Measurements from ENCODE around the gene PRKCA. TPM values are rescaled to one million over a fixed set of nuclear protein-coding genes. Genes with fewer than 3 reads are reported as not detected.

Gene PRKCA
- total and polyA plus RNA-seq, 2 donors from 2014 or later, result 8.0 to 50.8 TPM

- H3K9me3 ChIP-seq (ENCODE audit: control insufficient read depth in 2 of 3, insufficient read depth in 1 of 3, low read length in 3 of 3), result no peaks in the 10 kb centered on the region
- DNase-seq, result peak in 1 of 5 donors; percentile 18
- no peak for TF ChIP-seq CTCF (IDR thresholded peaks at IDR 0.05; ENCODE audit: borderline replicate concordance, extremely low read depth, insufficient read depth)
- intact Hi-C loops (cut with DNase I), result no loop called here
- no peaks in the 10 kb centered on the region for H3K27me3 ChIP-seq (ENCODE audit: control insufficient read depth, insufficient read depth, low read length)
- no peak overlapping the region for H3K4me3 ChIP-seq (ENCODE audit: low read length in 3 of 3)
- no peak overlapping the region for H3K27ac ChIP-seq (ENCODE audit: low read depth in 2 of 2, low read length in 2 of 2)
- peaks cover 0 to 14% (median 0%) of the 10 kb centered on the region in 3 donors for H3K4me1 ChIP-seq (ENCODE audit: control insufficient read depth in 2 of 3, insufficient read depth in 2 of 3, low read depth in 1 of 3, low read length in 3 of 3)
- H3K9ac ChIP-seq (ENCODE audit: low read length in 3 of 3), result no peak overlapping the region
- H3K36me3 ChIP-seq (ENCODE audit: control insufficient read depth in 2 of 3, insufficient read depth in 3 of 3, low read length in 3 of 3), result no peaks in the 10 kb centered on the region
- no peak for FAIRE-seq
These were observed 508.7 kb downstream of the PRKCA start for GRCh38 chr17:66810951-66811682.

DNA sequence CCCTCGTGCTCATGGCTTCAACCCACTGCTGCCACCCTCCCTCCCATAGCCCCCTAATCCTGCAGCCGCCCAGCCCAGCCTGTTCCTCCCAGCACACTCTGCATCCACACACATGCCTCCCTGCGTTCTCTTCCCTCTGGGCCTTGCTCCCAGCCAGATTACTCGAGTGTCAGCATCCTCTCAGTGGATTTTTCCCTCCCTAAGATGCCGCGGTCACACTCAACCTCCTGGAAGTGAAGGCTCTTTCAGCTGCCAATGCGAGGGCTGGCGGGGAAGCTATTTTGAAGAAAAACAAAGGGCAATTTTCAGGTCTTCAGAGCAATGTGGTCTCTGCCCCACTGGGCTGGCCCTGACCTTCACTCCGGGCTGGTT, 509.3 kb downstream of the PRKCA start:
- DNase-seq (peak in 1 of 5 donors; percentile 46), FAIRE-seq (no peak)
- Histone ChIP-seq H3K4me3 (ENCODE audit: low read length in 3 of 3) (no peak overlapping the region), H3K9me3 (ENCODE audit: control insufficient read depth in 2 of 3, insufficient read depth in 1 of 3, low read length in 3 of 3) (no peaks in the 10 kb centered on the region), H3K4me1 (ENCODE audit: control insufficient read depth in 2 of 3, insufficient read depth in 2 of 3, low read depth in 1 of 3, low read length in 3 of 3) (peaks cover 0 to 14% (median 0%) of the 10 kb centered on the region in 3 donors), H3K9ac (ENCODE audit: low read length in 3 of 3) (no peak overlapping the region), H3K36me3 (ENCODE audit: control insufficient read depth in 2 of 3, insufficient read depth in 3 of 3, low read length in 3 of 3) (no peaks in the 10 kb centered on the region), H3K27me3 (ENCODE audit: control insufficient read depth, insufficient read depth, low read length) (no peaks in the 10 kb centered on the region), H3K27ac (ENCODE audit: low read depth in 2 of 2, low read length in 2 of 2) (no peak overlapping the region)
- no peak for TF ChIP-seq CTCF (IDR thresholded peaks at IDR 0.05; ENCODE audit: borderline replicate concordance, extremely low read depth, insufficient read depth)
- intact Hi-C loops (cut with DNase I), result no loop called here

GRCh38 chr17:66812571-66812970, 510.2 kb downstream of the PRKCA start:
- DNase-seq (peak in 1 of 5 donors; percentile 18), FAIRE-seq (no peak)
- intact Hi-C loops (cut with DNase I), result no loop called here

More at GRCh38 chr17:66812571-66812970, 510.2 kb downstream of the PRKCA start:
- H3K9me3 ChIP-seq (ENCODE audit: control insufficient read depth in 2 of 3, insufficient read depth in 1 of 3, low read length in 3 of 3), result peaks cover 0 to 3% (median 0%) of the 10 kb centered on the region in 3 donors
- peaks cover 0 to 10% (median 0%) of the 10 kb centered on the region in 3 donors for H3K4me1 ChIP-seq (ENCODE audit: control insufficient read depth in 2 of 3, insufficient read depth in 2 of 3, low read depth in 1 of 3, low read length in 3 of 3)
- H3K27me3 ChIP-seq (ENCODE audit: control insufficient read depth, insufficient read depth, low read length), result no peaks in the 10 kb centered on the region
- H3K27ac ChIP-seq (ENCODE audit: low read depth in 2 of 2, low read length in 2 of 2), result no peak overlapping the region
- H3K9ac ChIP-seq (ENCODE audit: low read length in 3 of 3), result no peak overlapping the region
- H3K4me3 ChIP-seq (ENCODE audit: low read length in 3 of 3), result no peak overlapping the region
- no peak for TF ChIP-seq CTCF (IDR thresholded peaks at IDR 0.05; ENCODE audit: borderline replicate concordance, extremely low read depth, insufficient read depth)
- no peaks in the 10 kb centered on the region for H3K36me3 ChIP-seq (ENCODE audit: control insufficient read depth in 2 of 3, insufficient read depth in 3 of 3, low read length in 3 of 3)
